HG02943 (cell line): Measurements from ENCODE around the gene TRAPPC3.

Source experiments
- ATAC-seq: cut with Tn5 transposase; IDR thresholded peaks from one replicate; pipeline ENCODE4 v1.9.1; 2021; ENCODE audit warnings: mild to moderate bottlenecking, low read depth, moderate library complexity; ENCODE audit not compliant: unreplicated experiment

The TRAPPC3 gene

GRCh38 chr1:36088577-36089392 is 60.5 kb downstream of the TRAPPC3 start, which contains the start of gene ADPRS:
Gene ADPRS, plus strand, starts transcription at chr1:36088892. Its CDS starts 13 bp downstream, at chr1:36088905.
- peak; percentile 74 for ATAC-seq

- ATAC-seq = no peak
Measured at GRCh38 chr1:36088265-36088576, 61.1 kb downstream of the TRAPPC3 start.

GRCh38 chr1:36087233-36088123 is 61.8 kb downstream of the TRAPPC3 start:
- ATAC-seq = no peak
